Activated CD8-positive, alpha-beta T cell treated with anti-CD3 and anti-CD28 coated beads for 36 hours (primary cell): ENCODE data around the gene PPP6R1. TPM values are rescaled to one million over a fixed set of nuclear protein-coding genes. Genes with fewer than 3 reads are reported as not detected.

Experiments used
- ATAC-seq: fragments of 200-7000 bp; cut with Tn5 transposase; one replicate; pipeline ENCODE4 v1.10.0; 2021; ENCODE audit warnings: mild to moderate bottlenecking, moderate library complexity
- CTCF ChIA-PET: fragments of 350-600 bp; sonication (Branson Sonifier 250); formaldehyde crosslinking; loops from one replicate; lab custom pipeline; 2021; ENCODE audit warnings: antibody characterized with exemption; lab: Charles Lee
- POLR2A ChIA-PET: fragments of 350-600 bp; sonication (Branson Sonifier 250); formaldehyde crosslinking; loops from one replicate; lab custom pipeline; 2021; ENCODE audit warnings: antibody characterized with exemption; lab: Charles Lee
- DNase-seq: peaks from one replicate; pipeline ENCODE4 v3.0.0-alpha.2; 2020
- H3K27ac Mint-ChIP-seq: one replicate; pipeline ENCODE4 v1.8.0; 2021; ENCODE audit warnings: mild to moderate bottlenecking, mixed read lengths
- H3K27me3 Mint-ChIP-seq: one replicate; pipeline ENCODE4 v1.8.0; 2021; ENCODE audit warnings: mixed read lengths
- H3K36me3 Mint-ChIP-seq: one replicate; pipeline ENCODE4 v1.8.0; 2021; ENCODE audit warnings: low read depth, mixed read lengths
- H3K4me1 Mint-ChIP-seq: one replicate; pipeline ENCODE4 v1.8.0; 2021; ENCODE audit warnings: low read depth, mixed read lengths
- H3K4me3 Mint-ChIP-seq: one replicate; pipeline ENCODE4 v1.8.0; 2021; ENCODE audit warnings: mild to moderate bottlenecking, moderate library complexity, mixed read lengths
- H3K9me3 Mint-ChIP-seq: one replicate; pipeline ENCODE4 v1.8.0; 2021; ENCODE audit warnings: mixed read lengths
- intact Hi-C: fragments of 100-400 bp; cut with micrococcal nuclease; formaldehyde crosslinking; loops from one replicate; pipeline ENCODE4 v1.10.0; 2022
- total RNA-seq, 2 experiments: library from RNA; stranded (reverse); gene quantifications; one replicate each; pipeline ENCODE4 v1.2.3, GENCODE V29; 2021
- TF ChIP-seq, protein P1 (sequence below): fragments of 200-600 bp; IDR thresholded peaks from one replicate; pipeline ENCODE4 v1.8.0; 2022; ENCODE audit warnings: antibody characterized with exemption, mild to moderate bottlenecking

PPP6R1 gene
- total RNA-seq, 2 experiments from 2014 or later: 197 to 207 TPM

DNA sequence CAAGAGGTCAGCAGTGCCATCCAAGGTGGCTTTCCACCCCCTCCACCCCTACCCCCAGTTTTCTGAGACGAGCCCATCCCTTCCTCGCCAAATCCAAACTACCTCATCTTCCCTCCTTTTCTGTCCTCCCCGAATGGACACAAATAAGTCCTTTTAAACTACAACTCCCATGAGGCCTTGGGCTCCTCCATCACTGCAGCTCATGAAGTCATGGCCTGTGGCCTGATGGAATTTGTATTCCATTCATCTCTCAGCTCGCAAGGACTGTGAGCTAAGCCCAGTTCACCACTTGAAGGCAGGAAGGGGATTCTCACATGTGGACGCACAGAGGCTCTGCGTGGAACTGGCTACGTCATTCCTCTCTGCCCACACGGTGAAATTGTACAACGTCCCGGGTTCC is 62.0 kb downstream of the PPP6R1 start:
- Mint-ChIP-seq H3K27me3 (peaks cover 6% of the 10 kb centered on the region), H3K36me3 (no peaks in the 10 kb centered on the region), H3K4me1 (no peaks in the 10 kb centered on the region), H3K4me3 (no peak overlapping the region), H3K27ac (no peak overlapping the region), H3K9me3 (no peaks in the 10 kb centered on the region)
- no peak for DNase-seq
- no peak for ATAC-seq
- ChIA-PET CTCF (no interaction called here), POLR2A (interaction anchor here (0.8 kb wide), 1 partner anchor 17 kb away, joined by 3 read pairs; the partner anchor contains the start of gene SYT5)
- TF ChIP-seq, protein P1, sequence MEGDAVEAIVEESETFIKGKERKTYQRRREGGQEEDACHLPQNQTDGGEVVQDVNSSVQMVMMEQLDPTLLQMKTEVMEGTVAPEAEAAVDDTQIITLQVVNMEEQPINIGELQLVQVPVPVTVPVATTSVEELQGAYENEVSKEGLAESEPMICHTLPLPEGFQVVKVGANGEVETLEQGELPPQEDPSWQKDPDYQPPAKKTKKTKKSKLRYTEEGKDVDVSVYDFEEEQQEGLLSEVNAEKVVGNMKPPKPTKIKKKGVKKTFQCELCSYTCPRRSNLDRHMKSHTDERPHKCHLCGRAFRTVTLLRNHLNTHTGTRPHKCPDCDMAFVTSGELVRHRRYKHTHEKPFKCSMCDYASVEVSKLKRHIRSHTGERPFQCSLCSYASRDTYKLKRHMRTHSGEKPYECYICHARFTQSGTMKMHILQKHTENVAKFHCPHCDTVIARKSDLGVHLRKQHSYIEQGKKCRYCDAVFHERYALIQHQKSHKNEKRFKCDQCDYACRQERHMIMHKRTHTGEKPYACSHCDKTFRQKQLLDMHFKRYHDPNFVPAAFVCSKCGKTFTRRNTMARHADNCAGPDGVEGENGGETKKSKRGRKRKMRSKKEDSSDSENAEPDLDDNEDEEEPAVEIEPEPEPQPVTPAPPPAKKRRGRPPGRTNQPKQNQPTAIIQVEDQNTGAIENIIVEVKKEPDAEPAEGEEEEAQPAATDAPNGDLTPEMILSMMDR: no peak
- intact Hi-C loops: no loop called here

DNA sequence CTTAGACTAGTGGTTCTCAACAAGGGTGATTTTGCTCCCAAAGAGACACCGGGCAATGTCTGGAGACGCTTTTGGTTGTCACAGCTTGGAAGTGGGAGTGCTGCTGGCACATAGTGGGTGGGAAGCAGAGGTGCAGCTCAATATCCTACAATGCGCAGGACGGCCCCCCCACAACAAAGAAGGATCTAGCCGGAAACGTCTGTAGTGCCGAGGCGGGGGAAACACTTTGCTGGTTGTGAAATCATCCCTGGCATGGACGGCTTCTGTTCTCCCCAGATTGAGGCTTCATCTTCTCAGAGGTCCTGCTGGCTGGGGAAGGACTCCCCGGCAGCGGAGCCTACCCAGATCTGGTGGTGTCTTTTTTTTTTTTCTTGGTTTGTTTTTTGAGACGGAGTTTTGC is 65.3 kb downstream of the PPP6R1 start:
- H3K4me3 Mint-ChIP-seq: no peak overlapping the region
- ChIA-PET POLR2A (no interaction called here), CTCF (no interaction called here)
- TF ChIP-seq, protein P1: no peak
- no peak overlapping the region for H3K27ac Mint-ChIP-seq
- intact Hi-C loops: no loop called here
- no peaks in the 10 kb centered on the region for H3K4me1 Mint-ChIP-seq
- ATAC-seq: no peak
- peaks cover 5% of the 10 kb centered on the region for H3K27me3 Mint-ChIP-seq
- H3K36me3 Mint-ChIP-seq: no peaks in the 10 kb centered on the region
- no peak for DNase-seq
- no peaks in the 10 kb centered on the region for H3K9me3 Mint-ChIP-seq

DNA sequence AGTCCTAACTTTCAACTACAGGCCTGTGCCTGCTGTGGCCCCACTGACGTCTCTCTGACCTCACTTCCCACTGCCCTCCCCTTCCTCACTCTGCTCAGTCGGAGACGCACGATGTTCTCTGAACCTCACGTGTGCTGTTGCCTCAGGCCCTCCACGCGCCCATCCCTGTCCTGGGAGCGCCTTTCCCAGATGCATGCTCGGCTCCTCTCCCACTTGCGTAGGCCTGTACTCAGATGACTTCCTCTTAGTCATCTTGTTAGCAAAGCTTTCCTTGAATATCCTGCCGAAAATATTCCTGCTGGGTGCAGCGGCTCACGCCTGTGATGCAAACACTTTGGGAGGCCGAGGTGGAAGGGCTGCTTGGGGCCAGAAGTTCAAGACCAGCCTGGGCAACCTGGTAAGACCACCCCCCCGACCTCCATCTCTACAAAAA is 69.4 kb downstream of the PPP6R1 start:
- TF ChIP-seq, protein P1: no peak
- no peak for DNase-seq
- Mint-ChIP-seq H3K36me3 (no peaks in the 10 kb centered on the region), H3K4me3 (no peak overlapping the region), H3K27ac (no peak overlapping the region), H3K27me3 (peaks cover 3% of the 10 kb centered on the region), H3K9me3 (no peaks in the 10 kb centered on the region), H3K4me1 (no peaks in the 10 kb centered on the region)
- POLR2A ChIA-PET: interaction anchor here (0.7 kb wide), 1 partner anchor 43 kb away, joined by 3 read pairs; no protein-coding TSS in a partner anchor
- CTCF ChIA-PET: interaction anchor here (1.4 kb wide), 1 partner anchor 29 kb away, joined by 3 read pairs; no protein-coding TSS in a partner anchor
- ATAC-seq: no peak
- intact Hi-C loops: no loop called here

DNA sequence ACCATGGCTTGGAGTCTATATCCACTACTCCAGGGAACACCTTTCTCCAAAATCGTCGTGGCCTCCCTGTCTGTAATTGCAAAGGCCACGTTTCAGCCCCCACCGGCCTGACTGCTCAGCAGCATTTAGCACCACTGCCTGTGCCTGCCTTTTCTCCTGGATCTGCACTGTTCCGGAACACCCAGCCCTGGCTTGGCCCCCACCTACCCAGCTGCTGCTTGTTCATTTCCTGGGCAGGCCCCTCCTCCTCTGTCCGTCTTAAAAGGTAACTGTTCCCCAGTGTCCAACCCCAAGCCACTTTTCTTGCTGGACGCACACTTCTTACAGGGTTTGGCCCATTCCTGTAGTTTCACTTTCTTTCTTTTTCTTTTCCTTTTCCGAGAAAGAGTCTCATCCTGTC is 70.2 kb downstream of the PPP6R1 start:
- peaks cover 6% of the 10 kb centered on the region for H3K27me3 Mint-ChIP-seq
- POLR2A ChIA-PET: no interaction called here
- CTCF ChIA-PET: interaction anchor here (1.4 kb wide), 1 partner anchor 29 kb away, joined by 3 read pairs; no protein-coding TSS in a partner anchor
- TF ChIP-seq, protein P1: no peak
- intact Hi-C loops: no loop called here
- no peak overlapping the region for H3K27ac Mint-ChIP-seq
- no peaks in the 10 kb centered on the region for H3K36me3 Mint-ChIP-seq
- H3K4me1 Mint-ChIP-seq: no peaks in the 10 kb centered on the region
- H3K9me3 Mint-ChIP-seq: no peaks in the 10 kb centered on the region
- DNase-seq (no peak), ATAC-seq (no peak)
- H3K4me3 Mint-ChIP-seq: no peak overlapping the region

DNA sequence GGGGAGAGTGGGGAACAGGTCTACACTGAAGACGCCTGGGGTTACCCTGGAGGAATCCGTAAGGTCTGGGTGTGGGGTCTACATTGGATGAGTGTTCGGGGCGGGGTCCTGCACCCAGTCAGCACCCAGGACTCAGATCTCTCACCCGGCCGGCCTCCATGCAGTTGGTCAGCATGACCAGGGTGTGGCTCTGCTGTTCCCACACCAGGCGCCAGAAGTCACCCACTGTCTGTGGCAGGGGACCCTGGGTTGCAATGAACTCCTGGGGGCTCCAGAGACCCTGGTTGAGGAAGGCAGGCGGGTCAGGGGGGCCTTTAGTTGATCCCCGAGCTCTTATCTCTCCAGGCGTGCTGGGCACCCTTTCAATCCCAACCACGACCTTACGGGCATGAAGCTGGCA is 72.7 kb downstream of the PPP6R1 start:
- Mint-ChIP-seq H3K36me3 (no peaks in the 10 kb centered on the region), H3K27me3 (peaks cover 20% of the 10 kb centered on the region), H3K27ac (no peak overlapping the region), H3K4me1 (no peaks in the 10 kb centered on the region), H3K4me3 (no peak overlapping the region), H3K9me3 (no peaks in the 10 kb centered on the region)
- no peak for DNase-seq
- ChIA-PET POLR2A (no interaction called here), CTCF (no interaction called here)
- ATAC-seq: no peak
- TF ChIP-seq, protein P1: no peak
- intact Hi-C loops: no loop called here
